Esophagus squamous epithelium (tissue), 5 donors: ENCODE data around the gene SMPDL3A. TPM values are rescaled to one million over a fixed set of nuclear protein-coding genes. Genes with fewer than 3 reads are reported as not detected.

ENCODE experiments used
- DNase-seq: peaks from one replicate; lab custom pipeline; 2025; lab: John Stamatoyannopoulos, UW
- H3K27ac ChIP-seq, 4 donors: fragments of 200-600 bp; sonication (generic); one replicate each; pipeline ENCODE4 v1.5.1; 2016 to 2019; ENCODE audit warnings: mild to moderate bottlenecking in 1 of 4
- H3K27me3 ChIP-seq, 4 donors: fragments of 200-600 bp; sonication (generic); 1 replicate in 3 of 4; 2 replicates in 1 of 4; pipeline versions ENCODE4 v1.5.1 to v1.6.0; 2017 to 2021; ENCODE audit warnings: antibody characterized with exemption in 1 of 4
- H3K36me3 ChIP-seq, 3 donors: fragments of 200-600 bp; sonication (generic); one replicate each; pipeline ENCODE4 v1.5.1; 2016 to 2019
- H3K4me1 ChIP-seq, 3 donors: fragments of 200-600 bp; sonication (generic); one replicate each; pipeline ENCODE4 v1.5.1; 2017 to 2019
- H3K4me3 ChIP-seq, 4 donors: fragments of 200-600 bp; sonication (generic); 1 replicate in 3 of 4; 2 replicates in 1 of 4; pipeline ENCODE4 v1.5.1; 2016 to 2019; ENCODE audit warnings: mild to moderate bottlenecking in 2 of 4, moderate library complexity in 1 of 4
- H3K9me3 ChIP-seq, 3 donors: fragments of 200-600 bp; sonication (generic); one replicate each; pipeline ENCODE4 v1.5.1; 2016 to 2019
- POLR2A ChIP-seq, 4 donors: fragments of 450-650 bp; IDR thresholded peaks; one replicate each; pipeline ENCODE4 v1.6.1; 2017; ENCODE audit warnings: antibody characterized with exemption in 4 of 4, mild to moderate bottlenecking in 4 of 4, moderate library complexity in 3 of 4
- WGBS, 2 donors: methylation state at CpG; one replicate each; pipeline ENCODE4 v1.1.5; 2018; 5-methylcytosine and 5-hydroxymethylcytosine counted together
- intact Hi-C: fragments of 100-400 bp; cut with DNase I; formaldehyde crosslinking; loops from one replicate; pipeline ENCODE4 v1.15.0; 2022
- total RNA-seq, 4 donors: library from RNA; depleted of rRNA; stranded (reverse); fragments of >200 nt; gene quantifications; one replicate each; pipeline ENCODE4 v1.1.0, GENCODE V29; 2016
- TF ChIP-seq, protein P1 (sequence below), 6 experiments: fragments of 450-650 bp in 4 of 6; fragments of 200-600 bp in 2 of 6; sonication (generic) in 2 of 6; IDR thresholded peaks; one replicate each; pipeline ENCODE4 v1.5.1; 2016 to 2019; ENCODE audit warnings: antibody characterized with exemption in 6 of 6, mild to moderate bottlenecking in 4 of 6, moderate library complexity in 4 of 6
- donor health status: DM: yes; HTN: yes; CAD: no.

Gene SMPDL3A
- total RNA-seq, 4 donors from 2014 or later: 15.4 to 21.7 (median 16.6) TPM

DNA sequence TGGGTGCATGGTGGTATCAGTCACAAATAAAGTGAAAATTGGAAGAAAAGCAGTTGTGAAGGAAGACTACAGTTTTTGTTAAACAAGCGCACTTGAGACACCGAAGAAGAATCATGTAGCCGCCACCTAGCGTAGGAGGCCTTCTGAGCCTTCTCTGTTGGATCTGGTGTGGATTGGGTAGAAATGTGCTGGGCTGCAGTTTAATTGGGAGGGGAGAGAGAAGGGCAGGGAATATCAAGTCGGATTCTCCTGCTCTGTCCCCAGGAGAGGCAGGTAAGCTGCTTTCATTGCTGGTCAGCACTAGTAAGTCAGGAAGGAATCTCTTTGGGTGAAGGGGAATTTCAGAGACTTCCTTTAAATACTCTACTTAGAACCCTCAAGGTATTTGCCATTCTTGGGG is 10.8 kb upstream of the SMPDL3A start:
- intact Hi-C loops: no loop called here
- Histone ChIP-seq H3K4me3 (no peak overlapping the region), H3K27me3 (peaks cover 0 to 7% (median 0%) of the 10 kb centered on the region in 4 donors), H3K9me3 (no peaks in the 10 kb centered on the region), H3K27ac (no peak overlapping the region), H3K36me3 (no peaks in the 10 kb centered on the region), H3K4me1 (peaks cover 0 to 2% (median 0%) of the 10 kb centered on the region in 3 donors)
- TF ChIP-seq, protein P1, sequence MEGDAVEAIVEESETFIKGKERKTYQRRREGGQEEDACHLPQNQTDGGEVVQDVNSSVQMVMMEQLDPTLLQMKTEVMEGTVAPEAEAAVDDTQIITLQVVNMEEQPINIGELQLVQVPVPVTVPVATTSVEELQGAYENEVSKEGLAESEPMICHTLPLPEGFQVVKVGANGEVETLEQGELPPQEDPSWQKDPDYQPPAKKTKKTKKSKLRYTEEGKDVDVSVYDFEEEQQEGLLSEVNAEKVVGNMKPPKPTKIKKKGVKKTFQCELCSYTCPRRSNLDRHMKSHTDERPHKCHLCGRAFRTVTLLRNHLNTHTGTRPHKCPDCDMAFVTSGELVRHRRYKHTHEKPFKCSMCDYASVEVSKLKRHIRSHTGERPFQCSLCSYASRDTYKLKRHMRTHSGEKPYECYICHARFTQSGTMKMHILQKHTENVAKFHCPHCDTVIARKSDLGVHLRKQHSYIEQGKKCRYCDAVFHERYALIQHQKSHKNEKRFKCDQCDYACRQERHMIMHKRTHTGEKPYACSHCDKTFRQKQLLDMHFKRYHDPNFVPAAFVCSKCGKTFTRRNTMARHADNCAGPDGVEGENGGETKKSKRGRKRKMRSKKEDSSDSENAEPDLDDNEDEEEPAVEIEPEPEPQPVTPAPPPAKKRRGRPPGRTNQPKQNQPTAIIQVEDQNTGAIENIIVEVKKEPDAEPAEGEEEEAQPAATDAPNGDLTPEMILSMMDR (IDR thresholded peaks at IDR 0.05): no peak
- WGBS, 2 donors: 86 to 91% methylated on average over 5 of the region's 5 CpGs
- no peak for DNase-seq

GRCh38 chr6:122778985-122779661 is 9.9 kb upstream of the SMPDL3A start:
- H3K4me3 ChIP-seq: no peak overlapping the region
- TF ChIP-seq, protein P1 (IDR thresholded peaks at IDR 0.05): no peak
- no peak for TF ChIP-seq POLR2A (IDR thresholded peaks at IDR 0.05)
- H3K27ac ChIP-seq: no peak overlapping the region
- DNase-seq: no peak
- 71 to 78% methylated on average over 11 to 13 of the region's 13 CpGs for WGBS, 2 donors
- no peaks in the 10 kb centered on the region for H3K9me3 ChIP-seq
- H3K36me3 ChIP-seq: no peaks in the 10 kb centered on the region
- peaks cover 0 to 7% (median 0%) of the 10 kb centered on the region in 4 donors for H3K27me3 ChIP-seq
- H3K4me1 ChIP-seq: no peaks in the 10 kb centered on the region
- intact Hi-C loops: no loop called here

- intact Hi-C loops: no loop called here
- H3K9me3 ChIP-seq: no peaks in the 10 kb centered on the region
- no peak for DNase-seq
- H3K4me1 ChIP-seq: no peaks in the 10 kb centered on the region
- WGBS, 2 donors: 61 to 80% methylated on average over 2 to 3 of the region's 3 CpGs
- H3K36me3 ChIP-seq: no peaks in the 10 kb centered on the region
- peaks cover 0 to 7% (median 0%) of the 10 kb centered on the region in 4 donors for H3K27me3 ChIP-seq
- TF ChIP-seq, protein P1 (IDR thresholded peaks at IDR 0.05): no peak
- TF ChIP-seq POLR2A (IDR thresholded peaks at IDR 0.05): no peak
- no peak within 1 kb of the TSS for H3K4me3 ChIP-seq
- H3K27ac ChIP-seq: no peak within 1 kb of the TSS
Observed at GRCh38 chr6:122779667-122780066, 9.4 kb upstream of the SMPDL3A start, which contains the start of gene FABP7. Gene FABP7, plus strand, starts transcription at chr6:122779716. Its CDS starts 79 bp downstream, at chr6:122779795.

DNA sequence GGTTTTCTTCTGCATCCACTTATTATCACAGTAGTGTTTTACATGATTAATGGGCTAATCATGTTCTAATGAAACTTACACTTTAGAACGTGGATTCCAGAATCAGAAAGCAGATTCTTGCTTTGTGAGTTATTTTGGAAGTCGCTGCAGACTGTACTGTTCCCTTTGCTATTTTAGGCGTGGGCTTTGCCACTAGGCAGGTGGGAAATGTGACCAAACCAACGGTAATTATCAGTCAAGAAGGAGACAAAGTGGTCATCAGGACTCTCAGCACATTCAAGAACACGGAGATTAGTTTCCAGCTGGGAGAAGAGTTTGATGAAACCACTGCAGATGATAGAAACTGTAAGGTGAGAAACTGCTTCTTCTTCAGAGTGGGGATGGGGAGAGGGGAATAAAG is 8.9 kb upstream of the SMPDL3A start:
- H3K4me1 ChIP-seq: no peaks in the 10 kb centered on the region
- no peaks in the 10 kb centered on the region for H3K36me3 ChIP-seq
- TF ChIP-seq, protein P1 (IDR thresholded peaks at IDR 0.05): no peak
- no peak for TF ChIP-seq POLR2A (IDR thresholded peaks at IDR 0.05)
- WGBS, 2 donors: 42 to 58% methylated on average over 5 of the region's 5 CpGs
- peaks cover 0 to 7% (median 0%) of the 10 kb centered on the region in 4 donors for H3K27me3 ChIP-seq
- no peak overlapping the region for H3K27ac ChIP-seq
- intact Hi-C loops: no loop called here
- no peak for DNase-seq
- no peak overlapping the region for H3K4me3 ChIP-seq
- no peaks in the 10 kb centered on the region for H3K9me3 ChIP-seq

DNA sequence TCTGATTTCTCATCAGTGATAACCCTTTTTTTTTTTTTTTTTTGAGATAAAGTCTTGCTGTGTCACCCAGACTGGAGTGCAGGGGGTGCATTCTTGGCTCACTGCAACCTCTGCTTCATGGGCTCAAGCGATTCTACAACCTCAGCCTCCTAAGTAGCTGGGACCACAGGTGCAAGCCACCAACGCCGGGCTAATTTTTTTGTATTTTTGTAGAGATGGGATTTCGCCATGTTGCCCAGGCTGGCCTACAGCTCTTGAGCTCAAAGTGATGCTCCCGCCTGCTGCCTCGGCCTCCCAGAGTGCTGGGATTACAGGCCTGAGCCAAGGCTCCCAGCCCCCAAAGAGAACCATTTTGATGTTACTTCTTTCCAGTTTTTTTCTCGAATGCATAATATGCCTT is 7.3 kb upstream of the SMPDL3A start:
- TF ChIP-seq, protein P1 (IDR thresholded peaks at IDR 0.05): no peak
- TF ChIP-seq POLR2A (IDR thresholded peaks at IDR 0.05): no peak
- peaks cover 0 to 7% (median 0%) of the 10 kb centered on the region in 4 donors for H3K27me3 ChIP-seq
- no peak for DNase-seq
- intact Hi-C loops: no loop called here
- 79 to 95% methylated on average over 5 to 7 of the region's 7 CpGs for WGBS, 2 donors
- H3K4me1 ChIP-seq: no peaks in the 10 kb centered on the region
- no peaks in the 10 kb centered on the region for H3K36me3 ChIP-seq
- H3K27ac ChIP-seq: no peak overlapping the region
- H3K4me3 ChIP-seq: no peak overlapping the region
- no peaks in the 10 kb centered on the region for H3K9me3 ChIP-seq
